NCI-H2029 (cell line): ENCODE data around the gene RXRA.
"Not testable (repeated sequence)": the region's sequence is repeated elsewhere in the genome, so short reads cannot be mapped to it uniquely, and the experiment has no call there.

ENCODE experiments used
- DNase-seq: peaks from one replicate; lab custom pipeline; 2025; lab: John Stamatoyannopoulos, UW

RXRA gene

GRCh38 chr9:134307674-134308638, 18.3 kb upstream of the RXRA start:
- DNase-seq, result no peak

DNA sequence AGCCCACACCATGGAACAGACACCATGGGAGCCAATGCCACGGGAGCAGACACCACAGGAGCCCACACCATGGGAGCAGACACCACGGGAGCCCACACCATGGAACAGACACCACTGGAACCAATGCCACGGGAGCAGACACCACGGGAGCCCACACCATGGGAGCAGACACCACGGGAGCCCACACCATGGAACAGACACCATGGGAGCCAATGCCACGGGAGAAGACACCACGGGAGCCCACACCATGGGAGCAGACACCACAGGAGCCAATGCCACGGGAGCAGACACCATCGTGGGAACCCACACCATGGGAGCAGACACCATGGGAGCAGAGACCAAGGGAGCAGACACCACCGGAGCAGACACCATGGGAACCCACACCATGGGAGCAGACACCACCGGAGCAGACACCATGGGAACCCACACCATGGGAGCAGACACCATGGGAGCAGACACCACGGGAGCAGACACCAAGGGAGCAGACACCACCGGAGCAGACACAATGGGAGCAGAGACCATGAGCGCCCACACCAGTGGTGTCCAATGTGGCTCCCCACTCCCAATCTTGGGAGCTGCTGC, 17.5 kb upstream of the RXRA start:
- DNase-seq, result not testable (repeated sequence)

- DNase-seq, result no peak
Measured at GRCh38 chr9:134313470-134313869, 12.8 kb upstream of the RXRA start.

GRCh38 chr9:134314039-134314949, 12.0 kb upstream of the RXRA start:
- DNase-seq, result no peak

DNA sequence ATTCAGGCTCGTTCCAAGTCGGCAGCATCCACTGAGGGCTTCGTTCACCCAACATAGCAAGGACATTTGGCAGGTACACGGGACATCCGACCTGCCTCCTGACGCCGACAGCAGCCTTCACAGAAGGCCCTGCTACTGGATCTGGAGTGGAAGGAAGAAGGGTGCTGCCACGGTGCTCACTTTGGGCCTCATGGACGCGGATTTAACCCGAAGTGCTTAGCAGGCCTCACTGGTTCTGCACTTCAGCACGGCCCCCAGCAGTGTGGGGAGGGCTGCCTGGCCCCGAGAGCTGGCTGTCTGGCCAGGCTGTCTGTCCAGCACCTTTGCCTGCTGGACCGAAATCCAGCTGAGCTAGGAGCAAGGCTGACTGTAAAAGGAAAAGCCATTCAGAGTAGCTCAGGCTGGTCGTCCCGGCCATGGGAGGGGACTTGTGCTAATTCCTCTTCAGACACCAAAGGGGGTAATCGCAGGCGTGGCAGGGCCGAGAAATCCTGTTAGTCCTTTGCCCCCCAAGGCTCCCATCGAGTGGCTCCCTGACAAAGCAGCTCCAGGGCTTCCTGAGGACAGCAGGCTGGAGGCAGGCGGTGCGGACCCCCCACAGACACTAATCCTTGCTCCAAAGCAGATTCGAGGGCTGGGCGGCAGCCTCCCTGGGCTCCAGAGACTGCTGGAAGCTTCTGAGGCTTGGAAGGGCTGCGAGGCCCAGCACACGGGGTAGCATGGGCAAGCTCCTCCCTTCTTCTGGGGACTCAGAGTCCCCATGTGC, 11.1 kb upstream of the RXRA start:
- no peak for DNase-seq

DNA sequence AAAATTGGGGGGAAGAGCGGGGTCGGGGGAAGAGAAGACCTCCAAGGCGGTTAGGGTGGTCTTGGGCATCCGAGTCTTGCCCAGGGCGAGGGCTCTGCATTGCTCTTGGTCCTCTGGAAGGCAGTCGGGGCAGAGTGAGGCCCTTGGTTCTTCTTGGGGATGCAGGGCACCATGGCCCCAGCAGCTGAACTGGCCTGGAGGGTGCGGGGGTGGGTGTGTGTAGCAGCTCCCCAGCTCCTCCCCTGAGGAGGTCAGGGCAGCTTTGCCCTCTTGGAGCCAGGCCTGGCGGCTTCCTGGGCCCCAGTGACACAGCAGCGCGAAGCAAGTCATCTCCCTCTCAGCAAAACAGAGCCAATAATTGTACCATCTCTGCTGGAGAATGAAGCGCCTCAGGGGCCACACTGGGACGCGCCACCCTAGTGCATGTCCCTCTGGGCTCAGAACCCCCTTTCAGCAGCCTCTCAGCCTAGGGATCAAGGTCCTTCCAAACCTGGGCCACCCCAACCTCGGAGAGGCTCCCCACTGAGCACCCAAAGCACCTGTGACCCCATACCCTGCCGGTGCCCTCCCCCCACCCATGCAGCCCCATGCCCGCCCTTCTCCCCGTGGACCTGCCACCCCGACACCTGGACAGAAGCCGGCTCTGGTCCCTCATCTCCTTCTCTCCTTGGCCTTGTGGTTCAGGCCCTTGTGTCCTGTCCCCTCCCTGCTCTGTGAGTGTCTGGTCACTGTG, 10.4 kb upstream of the RXRA start:
- DNase-seq, result no peak

- DNase-seq, result no peak
Measured at GRCh38 chr9:134316449-134317160, 9.7 kb upstream of the RXRA start.

GRCh38 chr9:134317400-134317789, 8.9 kb upstream of the RXRA start:
- DNase-seq, result no peak

DNA sequence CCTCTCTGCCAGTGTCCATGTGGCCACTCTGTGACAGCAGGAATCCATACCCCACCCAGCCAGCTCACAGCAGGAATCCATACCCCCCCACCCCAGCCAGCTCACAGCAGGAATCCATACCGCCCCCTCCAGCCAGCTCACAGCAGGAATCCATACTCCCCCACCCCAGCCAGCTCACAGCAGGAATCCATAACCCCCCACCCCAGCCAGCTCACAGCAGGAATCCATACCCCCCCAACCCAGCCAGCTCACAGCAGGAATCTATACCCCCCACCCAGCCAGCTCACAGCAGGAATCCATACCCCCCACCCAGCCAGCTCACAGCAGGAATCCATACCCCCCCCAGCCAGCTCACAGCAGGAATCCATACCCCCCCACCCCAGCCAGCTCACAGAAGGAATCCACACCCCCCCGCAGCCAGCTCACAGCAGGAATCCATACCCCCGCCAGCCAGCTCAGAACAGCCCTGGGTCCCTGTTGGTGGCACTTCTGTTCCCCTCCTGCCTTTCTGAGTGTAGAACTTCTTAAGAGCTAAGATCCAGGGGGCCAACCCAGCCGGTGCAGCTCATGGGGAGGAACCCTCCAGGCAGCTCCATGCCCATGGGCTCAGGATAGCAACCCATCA, 8.4 kb upstream of the RXRA start:
- no peak for DNase-seq

DNA sequence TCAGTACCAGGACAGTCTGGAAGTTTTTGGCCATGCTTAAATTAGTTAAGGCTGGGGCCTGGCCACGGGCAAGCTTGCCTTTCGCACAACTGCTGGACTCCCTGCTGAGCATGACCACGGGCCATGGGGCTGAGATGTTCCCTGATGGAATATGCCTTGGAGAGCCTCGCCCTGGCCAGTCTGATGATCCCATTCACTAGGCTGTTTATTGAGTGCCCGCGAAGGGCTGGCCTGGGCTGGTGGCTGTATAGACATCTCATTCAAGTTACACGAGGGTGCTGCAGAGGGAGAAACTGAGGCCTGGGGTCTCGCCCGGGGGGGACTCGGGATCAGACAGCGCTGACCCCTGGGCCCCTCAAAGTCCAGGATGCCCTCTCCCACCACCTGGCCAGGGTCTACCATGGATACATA, 7.8 kb upstream of the RXRA start:
- no peak for DNase-seq

- DNase-seq, result no peak
Measured at GRCh38 chr9:134318941-134319305, 7.3 kb upstream of the RXRA start.

DNA sequence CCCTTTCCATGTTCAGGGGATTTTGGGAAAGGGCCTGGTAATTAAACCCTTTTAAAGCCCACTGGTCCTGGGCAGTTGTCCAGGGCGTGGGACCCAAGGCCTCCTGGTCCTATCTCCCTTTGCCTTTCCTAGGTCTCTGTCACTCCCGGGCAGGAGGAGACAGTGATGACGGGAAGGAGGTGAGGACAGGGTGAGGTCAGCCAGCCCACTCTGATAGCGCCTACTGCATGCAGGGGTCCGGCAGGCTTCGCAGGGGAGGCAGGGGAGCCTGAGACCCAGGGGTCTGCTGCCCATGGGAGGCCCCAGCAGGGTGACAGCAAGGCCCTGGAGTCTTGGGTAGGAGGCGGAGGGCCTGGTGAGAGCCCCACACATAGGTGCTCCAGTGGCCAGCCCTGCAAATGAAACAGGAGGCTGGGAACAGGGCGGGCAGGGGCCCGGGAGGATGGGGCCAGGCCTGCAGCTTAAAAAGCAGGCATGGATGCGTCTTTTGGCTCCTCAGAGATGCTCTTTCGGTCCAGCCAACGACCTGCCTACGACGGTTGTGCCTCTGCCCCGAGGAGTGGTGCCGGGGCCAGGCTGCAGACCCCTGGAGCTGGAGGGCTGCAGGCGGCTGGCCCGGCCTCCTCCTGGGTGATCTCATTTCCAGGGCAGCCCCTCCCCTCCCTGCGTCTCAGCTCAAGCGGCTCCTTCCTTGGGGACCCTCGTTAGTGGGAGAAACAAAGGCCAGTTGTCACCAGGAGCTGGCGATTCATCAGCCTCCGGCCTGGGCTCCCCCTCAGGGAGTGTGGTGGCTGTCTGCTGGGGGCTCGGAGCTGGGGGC, 6.7 kb upstream of the RXRA start:
- no peak for DNase-seq

DNA sequence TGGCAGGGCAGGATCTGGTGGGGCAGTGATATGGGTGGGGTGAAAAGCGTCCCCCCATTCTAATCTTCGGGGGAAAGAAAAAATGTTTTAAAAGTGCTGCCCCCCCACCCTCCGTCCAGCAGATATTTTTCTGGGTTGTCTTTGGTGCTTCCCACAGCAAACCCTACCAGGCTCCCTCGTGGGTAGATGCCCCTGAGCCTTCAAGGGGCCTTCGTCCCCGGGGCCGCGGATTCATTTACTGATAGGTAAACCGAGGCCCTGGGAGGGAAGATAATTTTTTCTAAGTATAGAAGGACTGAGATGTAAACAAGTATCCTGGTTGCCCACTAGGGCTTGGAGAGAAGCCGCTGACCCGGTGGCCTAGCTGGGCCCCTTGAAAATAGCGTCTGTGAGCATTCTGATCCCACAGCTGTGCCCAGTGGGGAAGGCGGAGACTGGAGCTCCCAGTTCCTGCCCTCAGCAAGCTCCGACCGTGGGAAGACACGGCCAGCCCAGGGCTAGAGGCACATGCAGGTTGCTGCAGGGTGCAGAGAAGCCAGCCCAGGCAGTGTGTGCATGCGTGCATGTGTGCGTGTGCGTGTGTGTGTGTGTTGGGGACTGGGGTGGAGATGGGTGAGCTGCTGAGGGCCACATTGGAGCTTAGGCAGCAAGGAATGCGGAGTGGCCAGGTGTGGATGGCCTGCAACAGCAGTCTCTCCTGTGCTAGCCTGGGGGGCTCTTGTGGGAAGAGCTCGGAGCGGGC, 6.0 kb upstream of the RXRA start:
- no peak for DNase-seq

DNA sequence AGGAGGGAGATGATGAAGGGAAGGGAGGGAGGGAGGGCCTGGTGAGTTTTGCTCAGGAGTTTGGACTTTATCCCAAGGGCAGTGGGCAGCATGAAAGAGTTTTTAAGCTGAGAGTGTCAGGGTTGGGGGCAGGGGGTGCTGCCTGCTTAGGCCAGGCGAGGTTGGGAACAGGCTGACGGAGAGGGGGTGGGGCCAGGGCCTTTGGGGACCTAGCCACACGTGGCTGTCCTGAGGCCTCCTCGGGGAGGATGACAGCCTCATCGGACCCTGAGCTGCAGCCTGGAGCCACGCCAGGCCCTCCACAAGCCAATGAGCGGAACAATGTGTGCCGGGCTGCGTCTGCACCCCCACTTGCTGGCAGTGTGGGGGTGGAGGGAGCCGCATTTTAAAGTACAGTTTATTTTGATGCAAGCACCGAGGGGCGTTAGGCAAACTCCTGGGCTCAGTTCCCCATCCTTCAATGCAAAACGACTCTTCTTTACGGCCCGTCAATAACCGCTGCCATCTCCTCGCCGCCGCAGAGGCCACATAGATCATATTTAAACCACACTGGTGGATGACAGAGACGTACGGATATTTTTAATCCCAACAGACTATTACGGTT, 5.3 kb upstream of the RXRA start:
- DNase-seq, result no peak

- no peak for DNase-seq
Measured at GRCh38 chr9:134321531-134321930, 4.7 kb upstream of the RXRA start.

- no peak for DNase-seq
Measured at GRCh38 chr9:134321946-134322741, 4.1 kb upstream of the RXRA start.

GRCh38 chr9:134322781-134323241, 3.4 kb upstream of the RXRA start:
- no peak for DNase-seq
